Measurements from ENCODE around the gene OR2B2. TPM values are rescaled to one million over a fixed set of nuclear protein-coding genes. Genes with fewer than 3 reads are reported as not detected.
"Not testable (repeated sequence)": the region's sequence is repeated elsewhere in the genome, so short reads cannot be mapped to it uniquely, and the experiment has no call there.

Gene OR2B2
- not detected for total RNA-seq

GRCh38 chr6:27911956-27912446 is at the start of gene OR2B2:
OR2B2 (minus strand) TSS chr6:27912396; CDS start chr6:27912319, 77 bp downstream.
- Histone ChIP-seq H3K27me3 (no peaks in the 10 kb centered on the region), H3K36me3 (no peaks in the 10 kb centered on the region), H3K4me3 (no peak within 1 kb of the TSS), H3K27ac (no peak within 1 kb of the TSS), H3K4me1 (no peaks in the 10 kb centered on the region), H3K9me3 (no peaks in the 10 kb centered on the region)
- ATAC-seq (ENCODE audit: low FRiP score in 2 of 2) (no peak), DNase-seq (no peak)
- TF ChIP-seq POLR2A (IDR thresholded peaks at IDR 0.05) (no peak), EP300 (IDR thresholded peaks at IDR 0.05) (no peak), POLR2AphosphoS5 (IDR thresholded peaks at IDR 0.05) (no peak)
- TF ChIP-seq, protein P1, sequence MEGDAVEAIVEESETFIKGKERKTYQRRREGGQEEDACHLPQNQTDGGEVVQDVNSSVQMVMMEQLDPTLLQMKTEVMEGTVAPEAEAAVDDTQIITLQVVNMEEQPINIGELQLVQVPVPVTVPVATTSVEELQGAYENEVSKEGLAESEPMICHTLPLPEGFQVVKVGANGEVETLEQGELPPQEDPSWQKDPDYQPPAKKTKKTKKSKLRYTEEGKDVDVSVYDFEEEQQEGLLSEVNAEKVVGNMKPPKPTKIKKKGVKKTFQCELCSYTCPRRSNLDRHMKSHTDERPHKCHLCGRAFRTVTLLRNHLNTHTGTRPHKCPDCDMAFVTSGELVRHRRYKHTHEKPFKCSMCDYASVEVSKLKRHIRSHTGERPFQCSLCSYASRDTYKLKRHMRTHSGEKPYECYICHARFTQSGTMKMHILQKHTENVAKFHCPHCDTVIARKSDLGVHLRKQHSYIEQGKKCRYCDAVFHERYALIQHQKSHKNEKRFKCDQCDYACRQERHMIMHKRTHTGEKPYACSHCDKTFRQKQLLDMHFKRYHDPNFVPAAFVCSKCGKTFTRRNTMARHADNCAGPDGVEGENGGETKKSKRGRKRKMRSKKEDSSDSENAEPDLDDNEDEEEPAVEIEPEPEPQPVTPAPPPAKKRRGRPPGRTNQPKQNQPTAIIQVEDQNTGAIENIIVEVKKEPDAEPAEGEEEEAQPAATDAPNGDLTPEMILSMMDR (IDR thresholded peaks at IDR 0.05): no peak
- 59 to 65% methylated on average over 2 of the region's 2 CpGs for WGBS, 2 donors

GRCh38 chr6:27957516-27957915 is 45.3 kb upstream of the OR2B2 start:
- no peaks in the 10 kb centered on the region for H3K36me3 ChIP-seq
- H3K4me3 ChIP-seq: no peak overlapping the region
- WGBS, 2 donors: 62 to 67% methylated on average over 4 of the region's 4 CpGs
- no peaks in the 10 kb centered on the region for H3K9me3 ChIP-seq
- no peak overlapping the region for H3K27ac ChIP-seq
- no peaks in the 10 kb centered on the region for H3K27me3 ChIP-seq
- TF ChIP-seq, protein P1 (IDR thresholded peaks at IDR 0.05): no peak
- no peak for TF ChIP-seq EP300 (IDR thresholded peaks at IDR 0.05)
- no peak for TF ChIP-seq POLR2AphosphoS5 (IDR thresholded peaks at IDR 0.05)
- TF ChIP-seq POLR2A (IDR thresholded peaks at IDR 0.05): no peak
- H3K4me1 ChIP-seq: no peaks in the 10 kb centered on the region
- DNase-seq: no peak
- no peak for ATAC-seq (ENCODE audit: low FRiP score in 2 of 2)

- H3K4me1 ChIP-seq: no peaks in the 10 kb centered on the region
- no peaks in the 10 kb centered on the region for H3K27me3 ChIP-seq
- DNase-seq (no peak), ATAC-seq (ENCODE audit: low FRiP score in 2 of 2) (no peak)
- no peak within 1 kb of the TSS for H3K4me3 ChIP-seq
- TF ChIP-seq POLR2A (IDR thresholded peaks at IDR 0.05): no peak
- no peak for TF ChIP-seq POLR2AphosphoS5 (IDR thresholded peaks at IDR 0.05)
- TF ChIP-seq, protein P1 (IDR thresholded peaks at IDR 0.05): no peak
- H3K36me3 ChIP-seq: no peaks in the 10 kb centered on the region
- 41 to 48% methylated on average over 1 of the region's 1 CpG for WGBS, 2 donors
- no peak within 1 kb of the TSS for H3K27ac ChIP-seq
- H3K9me3 ChIP-seq: no peaks in the 10 kb centered on the region
Observed at GRCh38 chr6:27956941-27957340, 44.7 kb upstream of the OR2B2 start, which contains the start of gene OR2B6. OR2B6 (plus strand) TSS chr6:27957241; CDS start chr6:27957241, 0 bp downstream.

DNA sequence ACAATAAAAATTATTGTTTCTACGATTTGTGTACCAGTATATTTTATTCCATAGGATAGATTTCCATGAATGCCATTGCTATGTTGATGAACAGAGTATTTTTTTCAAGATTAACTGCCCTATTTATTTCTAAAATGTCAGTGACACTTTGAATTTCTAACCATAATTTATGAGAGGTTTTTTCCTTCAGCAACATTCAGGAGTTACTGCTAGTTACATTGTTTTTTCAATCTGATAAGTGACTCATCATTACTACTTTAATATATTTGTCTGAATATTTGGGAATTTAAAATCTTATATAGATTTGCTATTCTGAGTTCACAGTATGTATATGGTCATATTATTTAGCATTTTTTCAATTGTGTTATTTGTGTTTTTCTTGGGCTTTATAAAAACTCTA is 38.8 kb upstream of the OR2B2 start:
- TF ChIP-seq EP300 (IDR thresholded peaks at IDR 0.05) (no peak), POLR2AphosphoS5 (IDR thresholded peaks at IDR 0.05) (no peak), POLR2A (IDR thresholded peaks at IDR 0.05) (no peak)
- TF ChIP-seq, protein P1 (IDR thresholded peaks at IDR 0.05): no peak
- no peak overlapping the region for H3K4me3 ChIP-seq
- no peaks in the 10 kb centered on the region for H3K27me3 ChIP-seq
- H3K4me1 ChIP-seq: no peaks in the 10 kb centered on the region
- ATAC-seq (ENCODE audit: low FRiP score in 2 of 2): no peak
- DNase-seq: no peak
- H3K36me3 ChIP-seq: no peaks in the 10 kb centered on the region
- H3K27ac ChIP-seq: no peak overlapping the region
- WGBS, 2 donors: 57 to 66% methylated on average over 1 of the region's 1 CpG
- no peaks in the 10 kb centered on the region for H3K9me3 ChIP-seq

- DNase-seq (no peak), ATAC-seq (ENCODE audit: low FRiP score in 2 of 2) (no peak)
- Histone ChIP-seq H3K4me3 (no peak overlapping the region), H3K9me3 (no peaks in the 10 kb centered on the region), H3K27me3 (no peaks in the 10 kb centered on the region), H3K4me1 (no peaks in the 10 kb centered on the region), H3K27ac (no peak overlapping the region), H3K36me3 (no peaks in the 10 kb centered on the region)
- TF ChIP-seq POLR2A (IDR thresholded peaks at IDR 0.05): no peak
- no peak for TF ChIP-seq EP300 (IDR thresholded peaks at IDR 0.05)
- TF ChIP-seq, protein P1 (IDR thresholded peaks at IDR 0.05): no peak
- no peak for TF ChIP-seq POLR2AphosphoS5 (IDR thresholded peaks at IDR 0.05)
- WGBS, 2 donors: 89 to 90% methylated on average over 1 of the region's 1 CpG
Observed at GRCh38 chr6:27948237-27948636, 36.0 kb upstream of the OR2B2 start.

DNA sequence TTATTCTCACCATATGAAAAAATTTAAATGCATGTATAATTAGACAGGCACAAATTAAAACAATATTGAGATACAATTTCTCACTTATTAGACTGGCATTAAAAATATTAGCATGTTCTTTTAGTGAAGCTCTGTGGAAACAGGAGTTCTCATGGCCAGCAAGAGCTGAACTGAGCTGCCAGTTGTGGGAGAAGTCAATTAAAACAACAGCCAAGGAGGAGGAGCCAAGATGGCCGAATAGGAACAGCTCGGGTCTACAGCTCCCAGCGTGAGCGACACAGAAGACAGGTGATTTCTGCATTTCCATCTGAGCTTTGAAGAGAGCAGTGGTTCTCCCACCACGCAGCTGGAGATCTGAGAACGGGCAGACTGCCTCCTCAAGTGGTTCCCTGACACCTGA is 30.9 kb upstream of the OR2B2 start:
- not testable (repeated sequence) for H3K27me3 ChIP-seq; H3K36me3 ChIP-seq; DNase-seq; H3K4me1 ChIP-seq; H3K4me3 ChIP-seq; H3K9me3 ChIP-seq; ATAC-seq (ENCODE audit: low FRiP score in 2 of 2); H3K27ac ChIP-seq
- WGBS, 2 donors: 43 to 71% methylated on average over 6 of the region's 6 CpGs

All from upper lobe of left lung (tissue), 6 donors.